Measurements from ENCODE around the gene PNLIPRP2. TPM values are rescaled to one million over a fixed set of nuclear protein-coding genes. Genes with fewer than 3 reads are reported as not detected.

The PNLIPRP2 gene
- total RNA-seq, 1 donor from 2014 or later = not detected

GRCh38 chr10:116679351-116679750 is 58.6 kb downstream of the PNLIPRP2 start:
- DNase-seq (ENCODE audit: low read depth in 2 of 2) = no peak

GRCh38 chr10:116683166-116683565 is 62.4 kb downstream of the PNLIPRP2 start:
- DNase-seq (ENCODE audit: low read depth in 2 of 2) = no peak

GRCh38 chr10:116683821-116684220 is 63.1 kb downstream of the PNLIPRP2 start:
- no peak for DNase-seq (ENCODE audit: low read depth in 2 of 2)

- DNase-seq (ENCODE audit: low read depth in 2 of 2) = no peak
These were observed 64.0 kb downstream of the PNLIPRP2 start for GRCh38 chr10:116684781-116685180.

GRCh38 chr10:116685807-116686206 is 65.1 kb downstream of the PNLIPRP2 start:
- no peak for DNase-seq (ENCODE audit: low read depth in 2 of 2)

- DNase-seq (ENCODE audit: low read depth in 2 of 2) = no peak
These were observed 65.9 kb downstream of the PNLIPRP2 start for GRCh38 chr10:116686632-116687031.

GRCh38 chr10:116687633-116688032 is 66.9 kb downstream of the PNLIPRP2 start:
- DNase-seq (ENCODE audit: low read depth in 2 of 2) = no peak

- no peak for DNase-seq (ENCODE audit: low read depth in 2 of 2)
These were observed 67.5 kb downstream of the PNLIPRP2 start for GRCh38 chr10:116688241-116688711.

- DNase-seq (ENCODE audit: low read depth in 2 of 2) = no peak
These were observed 68.2 kb downstream of the PNLIPRP2 start for GRCh38 chr10:116688741-116689495.

- DNase-seq (ENCODE audit: low read depth in 2 of 2) = no peak
These were observed 69.0 kb downstream of the PNLIPRP2 start for GRCh38 chr10:116689744-116690143.

- peak; percentile 38 to 54 for DNase-seq (ENCODE audit: low read depth in 2 of 2)
These were observed 69.9 kb downstream of the PNLIPRP2 start for GRCh38 chr10:116690356-116691322.

GRCh38 chr10:116691635-116692034 is 70.9 kb downstream of the PNLIPRP2 start:
- DNase-seq (ENCODE audit: low read depth in 2 of 2) = no peak

- DNase-seq (ENCODE audit: low read depth in 2 of 2) = no peak
These were observed 71.5 kb downstream of the PNLIPRP2 start for GRCh38 chr10:116692225-116692624.

- no peak for DNase-seq (ENCODE audit: low read depth in 2 of 2)
These were observed 73.6 kb downstream of the PNLIPRP2 start for GRCh38 chr10:116694243-116694926.

Other genes starting within 250 kb of the PNLIPRP2 start
- under 0.01 TPM in 1 of 2 replicates, not detected in the other for gene PNLIPRP3, start 193.1 kb upstream of the PNLIPRP2 start, total RNA-seq
- gene PNLIP, start 75.0 kb upstream of the PNLIPRP2 start, total RNA-seq = not detected in 2 replicates
- not detected in 2 replicates for gene PNLIPRP1, start 30.0 kb upstream of the PNLIPRP2 start, total RNA-seq
- gene HSPA12A, start 121.6 kb downstream of the PNLIPRP2 start, total RNA-seq = 0.38 and 0.77 TPM in 2 replicates
- gene ENO4, start 228.5 kb downstream of the PNLIPRP2 start, total RNA-seq = under 0.01 TPM in 1 of 2 replicates, not detected in the other

Measured in dermis microvascular lymphatic vessel endothelial cell (primary cell).